Right forelimb (tissue), 1 donor: ENCODE data around the gene RBM5.

Experiments
- DNase-seq: peaks from one replicate; pipeline ENCODE4 v3.0.0-alpha.2; 2018

The RBM5 gene

DNA sequence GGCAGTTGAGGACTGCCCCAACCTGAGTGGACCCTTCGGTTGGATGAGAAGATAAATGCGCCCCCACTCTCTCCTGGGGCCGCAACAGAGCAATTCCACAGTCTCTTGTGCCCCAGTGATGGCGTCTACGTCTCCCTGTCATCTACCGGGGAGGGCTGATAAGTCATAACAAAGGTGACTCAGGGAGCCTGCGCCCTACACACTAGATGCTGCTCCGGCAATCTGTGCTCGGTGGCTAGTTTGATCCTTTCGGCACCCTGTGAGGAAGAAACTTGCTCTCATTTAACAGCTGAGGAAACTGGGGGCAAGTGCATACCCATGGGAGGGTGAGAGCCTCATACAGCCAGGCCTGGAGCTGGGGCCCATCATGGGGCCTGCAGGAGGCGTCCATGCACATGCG, 52.3 kb downstream of the RBM5 start:
- DNase-seq, result no peak

GRCh38 chr3:50146316-50146901, 57.7 kb downstream of the RBM5 start:
- DNase-seq, result no peak

GRCh38 chr3:50147016-50147415, 58.3 kb downstream of the RBM5 start:
- no peak for DNase-seq

- no peak for DNase-seq
Measured at GRCh38 chr3:50147447-50147846, 58.7 kb downstream of the RBM5 start.

- no peak for DNase-seq
Measured at GRCh38 chr3:50147861-50148260, 59.1 kb downstream of the RBM5 start.

GRCh38 chr3:50150404-50150750, 61.7 kb downstream of the RBM5 start:
- DNase-seq, result no peak

DNA sequence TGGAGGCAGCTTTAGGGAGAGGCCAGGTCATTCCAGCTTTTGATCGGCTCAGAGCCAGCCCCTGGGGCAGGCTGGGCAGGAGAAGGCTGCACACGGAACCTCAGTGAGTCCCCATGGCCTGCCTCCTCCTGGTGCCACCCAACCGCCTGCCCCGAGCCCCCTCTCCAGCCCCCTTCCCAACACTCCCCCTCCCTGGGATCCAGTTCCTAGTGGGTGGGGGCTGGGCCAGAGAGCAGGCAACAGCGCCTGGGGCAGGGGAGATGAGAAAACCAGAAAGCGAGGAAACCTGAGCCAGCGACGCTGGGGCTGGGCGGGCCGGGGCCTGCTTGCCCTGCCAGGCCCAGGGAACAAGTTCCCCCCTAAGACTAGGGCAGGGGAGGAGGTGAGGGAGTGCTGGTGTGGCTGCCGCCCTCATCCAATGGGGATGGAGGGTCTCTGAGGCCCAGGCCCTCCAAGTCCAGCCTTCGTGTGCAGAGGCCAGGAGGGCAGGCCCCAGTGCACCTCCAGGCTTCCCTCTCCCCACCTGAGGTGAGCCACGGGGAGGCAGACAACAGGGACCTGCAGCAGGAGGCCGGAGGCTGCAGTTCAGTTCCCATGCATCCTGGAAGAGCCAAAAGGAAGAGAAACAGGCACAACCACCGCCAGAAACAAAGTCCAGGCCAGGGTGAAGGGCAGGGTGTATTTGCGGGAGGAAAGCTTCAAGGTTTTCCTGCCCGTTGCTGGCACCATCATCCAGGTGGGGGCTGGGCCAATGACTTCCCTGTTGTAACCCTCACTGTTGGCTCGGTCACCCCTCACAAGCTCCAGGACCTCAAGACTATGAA, 62.4 kb downstream of the RBM5 start:
- peak; percentile 69 for DNase-seq

DNA sequence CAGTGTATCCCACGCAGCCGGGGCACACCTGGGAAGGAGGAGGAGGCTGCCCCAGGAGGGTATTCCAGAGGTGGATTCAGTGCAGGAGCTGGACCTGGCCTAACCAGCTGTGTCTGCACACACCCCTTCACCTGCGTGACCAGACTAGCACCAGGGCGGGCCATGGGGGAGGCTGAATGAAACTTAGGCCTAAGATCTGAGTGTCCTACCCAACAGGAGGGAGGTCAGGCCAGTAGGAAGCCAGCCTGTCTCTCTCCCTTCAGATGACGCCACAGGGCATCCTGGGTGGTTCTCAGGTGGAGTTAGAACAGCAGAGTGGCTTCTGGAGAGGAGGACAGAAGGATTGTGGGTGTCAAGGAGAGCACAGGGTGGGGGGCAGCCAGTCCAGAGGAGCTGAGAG, 63.0 kb downstream of the RBM5 start:
- no peak for DNase-seq

DNA sequence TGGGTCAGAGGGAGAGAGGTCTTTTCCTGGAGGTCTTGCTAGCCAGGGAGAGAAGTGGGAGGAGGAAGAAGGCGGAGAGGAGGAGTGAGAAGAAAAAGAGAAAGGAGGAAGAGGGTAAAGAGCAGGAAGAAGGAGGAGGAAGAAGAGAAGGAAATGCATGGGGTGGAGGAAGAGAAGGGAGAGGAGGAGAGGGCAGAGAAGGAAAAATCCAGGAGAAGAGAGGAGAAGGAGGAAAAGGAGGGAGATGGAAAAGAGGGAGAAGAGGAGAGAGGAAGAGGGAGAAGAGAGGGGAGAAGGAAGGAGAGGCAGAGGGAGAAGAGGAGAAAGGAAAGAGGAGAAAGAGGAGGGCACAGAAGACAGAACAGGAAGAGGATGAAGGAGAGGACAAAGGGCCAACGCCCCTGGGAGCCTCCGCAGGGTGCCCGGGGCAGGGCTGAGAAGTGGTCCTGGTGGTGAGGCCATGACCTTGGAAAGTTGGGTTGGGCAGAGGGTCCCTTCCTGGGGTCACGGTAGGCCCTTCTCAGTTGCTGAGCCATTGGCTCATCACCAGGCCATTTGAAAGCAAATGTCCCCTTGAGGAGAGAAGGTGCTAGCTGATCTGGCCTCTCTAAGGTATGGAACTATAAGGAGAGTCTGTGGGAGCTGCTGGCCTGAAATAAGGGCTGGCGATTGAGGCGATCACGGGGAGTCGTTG, 65.2 kb downstream of the RBM5 start:
- DNase-seq, result no peak

DNA sequence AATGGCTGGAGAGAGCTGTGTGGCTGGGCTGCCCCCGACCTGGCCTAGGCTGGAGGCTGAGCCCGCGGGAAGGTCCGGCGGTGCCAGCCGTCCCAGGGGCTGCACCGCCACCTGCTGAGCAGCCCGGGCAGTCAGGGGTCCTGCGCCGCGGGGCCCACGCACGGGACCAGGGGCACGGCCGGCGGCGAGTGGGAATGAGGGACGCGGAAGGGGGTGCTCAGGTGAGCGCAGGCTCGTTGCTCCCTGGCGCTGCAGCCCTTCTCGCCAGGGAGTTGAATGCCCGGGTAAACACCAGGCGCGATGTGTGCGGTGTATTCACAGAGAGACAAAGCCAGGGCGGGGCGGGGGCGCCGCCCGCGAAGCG, 65.7 kb downstream of the RBM5 start:
- no peak for DNase-seq

- DNase-seq, result peak; percentile 74
Measured at GRCh38 chr3:50154840-50155490, 66.2 kb downstream of the RBM5 start, which contains the start of gene SEMA3F. Gene SEMA3F, plus strand, starts transcription at chr3:50155324. Its CDS starts 4,299 bp downstream, at chr3:50159623.

GRCh38 chr3:50155491-50155878, 66.8 kb downstream of the RBM5 start:
- no peak for DNase-seq

- DNase-seq, result no peak
Measured at GRCh38 chr3:50155891-50156290, 67.2 kb downstream of the RBM5 start.

DNA sequence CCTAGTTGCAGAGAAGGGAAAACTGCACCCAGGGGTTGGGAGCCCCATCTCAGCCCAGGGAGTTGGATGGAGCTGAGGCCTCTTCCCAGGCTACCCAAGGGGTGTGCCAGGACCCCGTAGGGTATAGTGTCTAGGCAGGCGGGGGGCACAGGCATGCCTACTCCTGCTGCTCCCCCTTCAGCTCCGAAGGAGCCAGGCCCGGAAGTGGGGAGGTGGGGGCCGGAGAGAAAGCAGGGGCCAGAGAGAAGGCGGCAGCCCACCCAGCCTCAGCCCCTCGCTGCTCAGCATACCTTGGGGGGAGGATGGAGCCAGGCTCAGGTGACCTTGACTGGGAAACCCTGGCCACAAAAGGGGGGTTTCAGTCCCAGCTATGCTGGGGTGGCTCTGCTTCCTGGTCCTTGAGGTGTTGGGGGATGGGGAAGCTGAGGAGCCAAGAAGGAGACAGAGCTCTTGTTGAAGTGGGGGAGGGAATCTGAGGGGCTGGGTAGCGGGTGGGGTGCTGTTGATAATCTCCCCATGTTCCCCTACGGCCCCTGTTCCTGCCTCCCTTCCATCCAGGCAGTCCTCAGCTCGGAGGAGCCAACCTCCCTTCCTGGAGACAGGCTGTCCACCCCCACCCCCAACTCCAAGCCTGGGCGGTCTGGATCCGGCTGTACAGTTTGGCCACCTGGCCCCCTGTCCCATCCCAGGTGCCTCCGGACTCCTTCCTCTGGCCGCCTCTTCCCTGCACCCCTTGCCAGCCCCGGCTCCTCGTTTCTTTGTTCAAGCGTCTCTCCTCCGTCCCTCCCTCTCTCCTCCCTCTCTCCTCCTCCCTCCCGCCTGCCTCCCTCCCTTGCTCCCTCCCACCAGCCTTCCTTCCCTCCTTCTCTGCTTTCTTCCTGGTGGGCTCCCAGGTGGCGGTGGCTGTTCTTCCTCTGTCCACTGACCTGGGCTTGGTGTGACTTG, 68.1 kb downstream of the RBM5 start:
- DNase-seq, result peak; percentile 75

DNA sequence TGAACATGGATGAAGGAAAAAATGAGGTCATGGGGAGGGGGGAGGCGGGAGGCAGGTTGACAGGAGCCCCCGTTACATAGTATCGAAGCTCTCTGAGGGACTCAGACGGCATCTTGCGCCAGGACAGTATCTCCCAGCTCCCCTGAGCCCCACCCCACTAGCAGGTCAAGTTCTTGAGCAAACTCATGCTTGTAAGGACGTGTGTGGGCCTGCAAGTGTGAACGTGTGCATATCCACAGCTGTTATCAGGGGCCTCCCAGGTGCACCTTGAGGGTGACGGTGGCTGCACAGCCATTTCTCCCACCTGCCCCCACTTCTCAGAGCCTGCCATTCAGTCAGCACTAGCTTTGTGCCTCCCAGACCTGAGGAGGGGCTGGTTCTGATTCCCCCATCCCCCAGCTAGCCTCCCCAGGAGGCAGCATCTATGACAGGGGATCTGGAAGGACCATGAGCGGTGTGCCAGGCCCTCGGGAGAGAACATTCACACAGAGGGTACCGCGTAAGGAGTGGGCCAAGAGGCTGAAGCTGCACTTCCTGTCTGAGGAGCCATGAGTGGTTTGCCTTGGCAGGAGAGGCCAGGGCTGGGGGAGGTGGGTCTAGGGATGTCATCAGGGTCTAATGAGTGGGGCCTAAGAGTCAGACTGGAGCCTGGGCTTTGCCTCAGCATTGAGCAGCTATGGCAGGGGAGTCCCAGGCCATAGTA, 69.3 kb downstream of the RBM5 start:
- DNase-seq, result no peak

GRCh38 chr3:50158530-50159146, 69.9 kb downstream of the RBM5 start:
- no peak for DNase-seq

DNA sequence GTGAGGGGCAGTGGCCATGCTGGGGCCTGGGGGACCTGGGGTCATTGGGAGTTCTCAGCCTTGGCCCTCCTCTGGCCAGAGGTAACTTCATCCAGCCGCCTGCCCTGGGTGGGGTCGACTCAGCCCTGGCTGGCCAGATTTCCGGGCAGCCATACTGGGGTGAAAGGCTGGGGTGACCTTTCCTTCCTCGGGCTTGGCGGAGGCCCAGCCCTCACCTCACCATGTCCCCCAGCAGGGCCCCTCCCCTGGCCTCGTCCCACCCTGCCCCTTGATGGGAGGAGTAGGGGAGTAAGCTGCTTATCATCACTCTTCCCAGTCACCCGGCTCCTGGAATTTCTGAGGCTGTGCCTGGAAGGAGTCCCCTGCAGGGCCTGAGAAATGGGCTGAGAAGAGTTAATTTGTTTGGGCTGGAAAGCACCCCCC, 71.9 kb downstream of the RBM5 start:
- no peak for DNase-seq

DNA sequence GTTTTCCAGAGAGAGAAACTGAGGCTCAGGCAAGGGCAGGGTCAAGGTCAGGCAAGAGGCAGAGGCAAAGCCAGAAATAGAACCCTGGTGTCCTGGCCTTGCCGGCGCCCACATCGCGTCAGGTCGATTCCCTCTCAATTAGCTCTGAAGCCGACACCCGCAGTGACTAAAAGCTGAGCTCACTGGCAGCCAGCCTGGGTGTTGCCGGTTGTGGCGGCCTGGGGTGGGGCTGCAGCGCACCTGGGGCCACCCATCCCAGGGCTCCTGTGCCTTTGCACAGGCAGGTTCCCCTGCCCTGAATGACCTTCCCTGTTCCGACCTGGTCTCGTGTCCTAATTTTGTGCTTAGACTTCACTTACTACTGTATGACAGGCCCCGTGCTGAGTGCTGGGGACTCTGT, 72.6 kb downstream of the RBM5 start:
- DNase-seq, result no peak

GRCh38 chr3:50162034-50162883, 73.5 kb downstream of the RBM5 start:
- no peak for DNase-seq
